ENCODE data around the gene CHD9. TPM values are rescaled to one million over a fixed set of nuclear protein-coding genes. Genes with fewer than 3 reads are reported as not detected.

CHD9 gene
- total RNA-seq, 1 experiment from 2014 or later, result 25.4 TPM

DNA sequence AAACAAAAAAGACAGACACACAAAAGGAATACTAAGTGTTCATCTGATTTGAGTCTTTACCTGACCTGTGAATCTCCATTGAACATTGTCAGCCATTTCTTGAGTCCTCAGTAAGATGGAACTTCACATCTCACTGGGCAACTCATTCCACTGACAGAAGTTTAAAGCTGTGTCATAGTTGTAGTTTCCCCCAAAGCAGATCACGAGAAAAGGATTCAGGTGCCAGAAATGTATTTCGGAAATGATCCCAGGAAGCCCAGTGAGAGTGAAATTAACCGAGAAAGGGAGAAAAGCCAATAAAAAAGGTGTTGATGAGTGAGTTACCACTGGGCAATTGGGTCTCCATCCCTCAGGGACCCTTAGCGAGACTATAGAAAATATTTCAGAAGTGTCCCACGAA is 6.5 kb downstream of the CHD9 start:
- intact Hi-C loops (cut with micrococcal nuclease; ENCODE audit: unreplicated experiment), result no loop called here
- Histone ChIP-seq H3K36me3 (ENCODE audit: control insufficient read depth, insufficient read depth, low read length) (no peaks in the 10 kb centered on the region), H3K27me3 (ENCODE audit: control insufficient read depth, insufficient read depth, low read length) (no peaks in the 10 kb centered on the region), H3K27ac (ENCODE audit: low read length) (no peak overlapping the region), H3K9me3 (ENCODE audit: control insufficient read depth, insufficient read depth, low read depth, low read length) (no peaks in the 10 kb centered on the region), H3K4me3 (ENCODE audit: low read depth in 2 of 2, low read length in 2 of 2) (no peak overlapping the region), H3K4me1 (ENCODE audit: control insufficient read depth, insufficient read depth, low read length) (peaks cover 3% of the 10 kb centered on the region; the same call in 1 of the 2 replicates)
- ATAC-seq, result no peak
- no TSS peak for BruUV-seq (replicated peaks)
- in situ Hi-C loops (cut with HindIII; ENCODE audit: low pct_unique_long_range_greater_than_20kb, low sequenced_read_pairs), result no loop called here
- TF ChIP-seq, protein P1, sequence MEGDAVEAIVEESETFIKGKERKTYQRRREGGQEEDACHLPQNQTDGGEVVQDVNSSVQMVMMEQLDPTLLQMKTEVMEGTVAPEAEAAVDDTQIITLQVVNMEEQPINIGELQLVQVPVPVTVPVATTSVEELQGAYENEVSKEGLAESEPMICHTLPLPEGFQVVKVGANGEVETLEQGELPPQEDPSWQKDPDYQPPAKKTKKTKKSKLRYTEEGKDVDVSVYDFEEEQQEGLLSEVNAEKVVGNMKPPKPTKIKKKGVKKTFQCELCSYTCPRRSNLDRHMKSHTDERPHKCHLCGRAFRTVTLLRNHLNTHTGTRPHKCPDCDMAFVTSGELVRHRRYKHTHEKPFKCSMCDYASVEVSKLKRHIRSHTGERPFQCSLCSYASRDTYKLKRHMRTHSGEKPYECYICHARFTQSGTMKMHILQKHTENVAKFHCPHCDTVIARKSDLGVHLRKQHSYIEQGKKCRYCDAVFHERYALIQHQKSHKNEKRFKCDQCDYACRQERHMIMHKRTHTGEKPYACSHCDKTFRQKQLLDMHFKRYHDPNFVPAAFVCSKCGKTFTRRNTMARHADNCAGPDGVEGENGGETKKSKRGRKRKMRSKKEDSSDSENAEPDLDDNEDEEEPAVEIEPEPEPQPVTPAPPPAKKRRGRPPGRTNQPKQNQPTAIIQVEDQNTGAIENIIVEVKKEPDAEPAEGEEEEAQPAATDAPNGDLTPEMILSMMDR (IDR thresholded peaks at IDR 0.05), result no peak
- POLR2A ChIA-PET, result no interaction called here
- no peak for DNase-seq (ENCODE audit: low read depth, low spot score)
- CTCF ChIA-PET, result no interaction called here

DNA sequence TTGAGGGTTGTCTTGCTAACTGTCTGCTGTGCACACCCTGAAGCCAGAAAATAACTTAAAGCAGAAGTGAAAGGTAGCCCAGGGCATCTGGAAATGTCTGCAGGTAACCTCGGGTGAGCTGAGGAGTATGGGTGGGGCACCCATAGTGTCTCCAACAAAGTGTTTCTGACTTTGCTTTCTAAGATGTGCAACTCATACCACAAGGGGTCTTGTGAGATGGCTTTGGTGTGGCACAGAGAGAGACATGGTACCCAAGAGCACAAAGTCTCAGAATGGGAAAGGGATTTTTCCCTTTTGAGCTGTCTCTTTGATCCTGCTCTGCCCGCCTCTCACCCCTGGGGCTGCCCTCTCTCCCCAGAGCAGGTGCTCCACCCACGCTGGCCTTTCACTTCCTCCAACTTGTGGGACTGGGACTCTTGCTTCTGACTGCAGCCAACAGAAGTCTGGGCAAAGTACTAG is 6.9 kb downstream of the CHD9 start:
- no peaks in the 10 kb centered on the region for H3K9me3 ChIP-seq (ENCODE audit: control insufficient read depth, insufficient read depth, low read depth, low read length)
- no peaks in the 10 kb centered on the region for H3K4me1 ChIP-seq (ENCODE audit: control insufficient read depth, insufficient read depth, low read length)
- ChIA-PET POLR2A (no interaction called here), CTCF (no interaction called here)
- H3K27me3 ChIP-seq (ENCODE audit: control insufficient read depth, insufficient read depth, low read length), result no peaks in the 10 kb centered on the region
- no TSS peak for BruUV-seq (replicated peaks)
- in situ Hi-C loops (cut with HindIII; ENCODE audit: low pct_unique_long_range_greater_than_20kb, low sequenced_read_pairs) (no loop called here), intact Hi-C loops (cut with micrococcal nuclease; ENCODE audit: unreplicated experiment) (no loop called here)
- H3K27ac ChIP-seq (ENCODE audit: low read length), result no peak overlapping the region
- DNase-seq (ENCODE audit: low read depth, low spot score) (no peak), ATAC-seq (no peak)
- H3K4me3 ChIP-seq (ENCODE audit: low read depth in 2 of 2, low read length in 2 of 2), result no peak overlapping the region
- no peaks in the 10 kb centered on the region for H3K36me3 ChIP-seq (ENCODE audit: control insufficient read depth, insufficient read depth, low read length)
- TF ChIP-seq, protein P1 (IDR thresholded peaks at IDR 0.05), result no peak
- TF ChIP-seq TCF7L2 (IDR thresholded peaks at IDR 0.05; ENCODE audit: low read depth, low read length) (no peak), POLR2AphosphoS5 (IDR thresholded peaks at IDR 0.05; ENCODE audit: low read depth, low read length) (no peak), SIN3A (IDR thresholded peaks at IDR 0.05; ENCODE audit: borderline replicate concordance, insufficient read depth, low read depth, low read length) (no peak)
- TF ChIP-seq, protein P2, sequence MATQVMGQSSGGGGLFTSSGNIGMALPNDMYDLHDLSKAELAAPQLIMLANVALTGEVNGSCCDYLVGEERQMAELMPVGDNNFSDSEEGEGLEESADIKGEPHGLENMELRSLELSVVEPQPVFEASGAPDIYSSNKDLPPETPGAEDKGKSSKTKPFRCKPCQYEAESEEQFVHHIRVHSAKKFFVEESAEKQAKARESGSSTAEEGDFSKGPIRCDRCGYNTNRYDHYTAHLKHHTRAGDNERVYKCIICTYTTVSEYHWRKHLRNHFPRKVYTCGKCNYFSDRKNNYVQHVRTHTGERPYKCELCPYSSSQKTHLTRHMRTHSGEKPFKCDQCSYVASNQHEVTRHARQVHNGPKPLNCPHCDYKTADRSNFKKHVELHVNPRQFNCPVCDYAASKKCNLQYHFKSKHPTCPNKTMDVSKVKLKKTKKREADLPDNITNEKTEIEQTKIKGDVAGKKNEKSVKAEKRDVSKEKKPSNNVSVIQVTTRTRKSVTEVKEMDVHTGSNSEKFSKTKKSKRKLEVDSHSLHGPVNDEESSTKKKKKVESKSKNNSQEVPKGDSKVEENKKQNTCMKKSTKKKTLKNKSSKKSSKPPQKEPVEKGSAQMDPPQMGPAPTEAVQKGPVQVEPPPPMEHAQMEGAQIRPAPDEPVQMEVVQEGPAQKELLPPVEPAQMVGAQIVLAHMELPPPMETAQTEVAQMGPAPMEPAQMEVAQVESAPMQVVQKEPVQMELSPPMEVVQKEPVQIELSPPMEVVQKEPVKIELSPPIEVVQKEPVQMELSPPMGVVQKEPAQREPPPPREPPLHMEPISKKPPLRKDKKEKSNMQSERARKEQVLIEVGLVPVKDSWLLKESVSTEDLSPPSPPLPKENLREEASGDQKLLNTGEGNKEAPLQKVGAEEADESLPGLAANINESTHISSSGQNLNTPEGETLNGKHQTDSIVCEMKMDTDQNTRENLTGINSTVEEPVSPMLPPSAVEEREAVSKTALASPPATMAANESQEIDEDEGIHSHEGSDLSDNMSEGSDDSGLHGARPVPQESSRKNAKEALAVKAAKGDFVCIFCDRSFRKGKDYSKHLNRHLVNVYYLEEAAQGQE (IDR thresholded peaks at IDR 0.05; ENCODE audit: insufficient read depth in 1 of 2, low read depth in 2 of 2, low read length in 1 of 2), result no peak
